DOHH2 (cell line): ENCODE results near the gene SLC35F2.

ENCODE experiments used
- CTCF ChIP-seq: fragments of 200-600 bp; sonication (generic); IDR thresholded peaks from one replicate; pipeline ENCODE4 v1.5.1; 2014; ENCODE audit warnings: antibody characterized with exemption, mild to moderate bottlenecking, low read depth, low read length; ENCODE audit not compliant: poor library complexity, severe bottlenecking
- EZH2phosphoT487 ChIP-seq: fragments of 200-600 bp; sonication (generic); IDR thresholded peaks from 2 replicates; pipeline ENCODE4 v1.6.1; 2017; ENCODE audit warnings: borderline replicate concordance, mild to moderate bottlenecking, antibody characterized with exemption, low read length, moderate library complexity, mixed read lengths

DNA sequence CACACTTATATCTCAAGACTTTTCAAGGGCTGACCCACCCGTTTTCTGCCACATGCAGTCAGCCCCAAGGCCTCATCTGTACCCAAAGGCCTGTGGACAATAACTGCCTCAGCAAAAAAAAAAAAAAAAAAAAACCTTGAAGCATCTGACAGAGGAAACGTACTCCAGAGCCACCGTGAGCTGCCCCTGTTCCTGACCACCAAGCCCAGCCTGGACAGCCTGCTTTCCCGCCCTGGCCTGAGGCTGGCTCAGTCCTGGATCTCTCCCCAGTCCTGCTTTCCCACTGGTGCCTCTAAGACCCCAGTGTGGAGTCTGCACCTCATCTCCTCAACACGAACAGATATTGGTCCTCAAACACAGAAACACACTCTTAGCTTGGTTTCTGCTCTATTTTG lies 66.5 kb downstream of the SLC35F2 start:
- TF ChIP-seq CTCF (no peak), EZH2phosphoT487 (no peak)
